Ascending aorta (tissue), 2 donors: Measurements from ENCODE around the gene MBP. TPM values are rescaled to one million over a fixed set of nuclear protein-coding genes. Genes with fewer than 3 reads are reported as not detected.
A peak's percentile ranks its signal among the peaks of the same experiment; 100 is the strongest.

ENCODE experiments used
- DNase-seq, 2 donors: peaks; one replicate each; pipeline ENCODE4 v3.0.0-alpha.2; 2019; ENCODE audit warnings: low spot score in 2 of 2
- H3K27ac ChIP-seq, 2 donors: fragments of 200-600 bp; sonication (generic); one replicate each; pipeline ENCODE4 v1.5.1; 2016 to 2017; ENCODE audit warnings: mild to moderate bottlenecking in 1 of 2
- H3K27me3 ChIP-seq: fragments of 200-600 bp; sonication (generic); one replicate; pipeline ENCODE4 v1.5.1; 2017
- H3K36me3 ChIP-seq, 2 donors: fragments of 200-600 bp; sonication (generic); one replicate each; pipeline ENCODE4 v1.5.1; 2016
- H3K4me1 ChIP-seq, 2 donors: fragments of 200-600 bp; sonication (generic); one replicate each; pipeline ENCODE4 v1.5.1; 2016 to 2017; ENCODE audit warnings: mild to moderate bottlenecking in 1 of 2
- H3K4me3 ChIP-seq, 2 donors: fragments of 200-600 bp; sonication (generic); one replicate each; pipeline ENCODE4 v1.5.1; 2016 to 2017; ENCODE audit warnings: mild to moderate bottlenecking in 1 of 2
- H3K9me3 ChIP-seq, 2 donors: fragments of 200-600 bp; sonication (generic); one replicate each; pipeline ENCODE4 v1.5.1; 2016
- intact Hi-C: fragments of 100-400 bp; cut with DNase I; formaldehyde crosslinking; loops from one replicate; pipeline ENCODE4 v1.15.1; 2023
- total RNA-seq: library from RNA; depleted of rRNA; stranded (reverse); fragments of >200 nt; gene quantifications from one replicate; pipeline ENCODE4 v1.1.0, GENCODE V29; 2016
- TF ChIP-seq, protein P1 (sequence below), 3 experiments: fragments of 200-600 bp in 2 of 3; fragments of 450-650 bp in 1 of 3; sonication (generic) in 2 of 3; IDR thresholded peaks; one replicate each; pipeline ENCODE4 v1.5.1; 2016 to 2019; ENCODE audit warnings: antibody characterized with exemption in 3 of 3, mild to moderate bottlenecking in 1 of 3, moderate library complexity in 1 of 3

The MBP gene
- total RNA-seq, 1 donor from 2014 or later: 8.1 TPM

DNA sequence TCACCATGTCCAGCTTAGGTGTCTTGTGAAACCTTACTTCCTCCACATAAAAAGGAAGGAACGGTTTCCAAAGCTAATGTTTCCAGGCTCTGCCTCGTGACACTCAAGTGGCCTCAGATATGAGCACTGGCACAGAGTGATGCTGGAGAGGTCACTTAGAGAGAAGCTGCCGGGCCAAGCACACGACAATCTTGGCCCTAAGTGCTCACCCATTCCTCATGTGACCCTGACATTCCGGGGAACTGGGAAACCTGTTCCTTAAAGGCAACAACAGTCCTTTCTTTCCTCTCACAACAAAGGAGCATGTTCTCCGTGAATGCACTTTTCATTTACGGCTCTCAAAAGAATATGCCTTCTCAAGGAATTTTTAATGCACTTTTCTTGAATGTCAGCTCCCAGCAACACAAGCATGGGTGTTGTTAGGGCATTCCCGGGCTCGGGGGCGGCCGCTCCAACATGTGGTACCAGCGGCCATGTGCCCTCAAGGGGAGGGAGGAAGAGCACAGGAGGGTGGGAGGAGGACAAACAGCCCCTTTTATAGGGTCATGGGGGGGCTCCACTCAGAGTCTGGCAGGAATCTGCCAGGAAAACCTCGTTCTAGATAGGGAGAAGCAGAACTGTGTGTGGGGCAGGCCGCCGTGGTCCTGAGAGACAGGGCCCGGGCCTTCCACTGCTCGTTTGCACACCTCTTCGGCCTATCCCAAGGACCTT lies 118.6 kb downstream of the MBP start:
- intact Hi-C loops: no loop called here
- peaks cover 15% of the 10 kb centered on the region in 2 donors for H3K36me3 ChIP-seq
- DNase-seq: peak in 1 of 2 donors; percentile 49
- TF ChIP-seq, protein P1, sequence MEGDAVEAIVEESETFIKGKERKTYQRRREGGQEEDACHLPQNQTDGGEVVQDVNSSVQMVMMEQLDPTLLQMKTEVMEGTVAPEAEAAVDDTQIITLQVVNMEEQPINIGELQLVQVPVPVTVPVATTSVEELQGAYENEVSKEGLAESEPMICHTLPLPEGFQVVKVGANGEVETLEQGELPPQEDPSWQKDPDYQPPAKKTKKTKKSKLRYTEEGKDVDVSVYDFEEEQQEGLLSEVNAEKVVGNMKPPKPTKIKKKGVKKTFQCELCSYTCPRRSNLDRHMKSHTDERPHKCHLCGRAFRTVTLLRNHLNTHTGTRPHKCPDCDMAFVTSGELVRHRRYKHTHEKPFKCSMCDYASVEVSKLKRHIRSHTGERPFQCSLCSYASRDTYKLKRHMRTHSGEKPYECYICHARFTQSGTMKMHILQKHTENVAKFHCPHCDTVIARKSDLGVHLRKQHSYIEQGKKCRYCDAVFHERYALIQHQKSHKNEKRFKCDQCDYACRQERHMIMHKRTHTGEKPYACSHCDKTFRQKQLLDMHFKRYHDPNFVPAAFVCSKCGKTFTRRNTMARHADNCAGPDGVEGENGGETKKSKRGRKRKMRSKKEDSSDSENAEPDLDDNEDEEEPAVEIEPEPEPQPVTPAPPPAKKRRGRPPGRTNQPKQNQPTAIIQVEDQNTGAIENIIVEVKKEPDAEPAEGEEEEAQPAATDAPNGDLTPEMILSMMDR (IDR thresholded peaks at IDR 0.05): no peak
- H3K27ac ChIP-seq: peak overlapping the region; percentile 25 to 55
- H3K9me3 ChIP-seq: no peaks in the 10 kb centered on the region
- H3K4me3 ChIP-seq: no peak overlapping the region
- peaks cover 4 to 8% of the 10 kb centered on the region in 2 donors for H3K4me1 ChIP-seq
- H3K27me3 ChIP-seq: no peaks in the 10 kb centered on the region

DNA sequence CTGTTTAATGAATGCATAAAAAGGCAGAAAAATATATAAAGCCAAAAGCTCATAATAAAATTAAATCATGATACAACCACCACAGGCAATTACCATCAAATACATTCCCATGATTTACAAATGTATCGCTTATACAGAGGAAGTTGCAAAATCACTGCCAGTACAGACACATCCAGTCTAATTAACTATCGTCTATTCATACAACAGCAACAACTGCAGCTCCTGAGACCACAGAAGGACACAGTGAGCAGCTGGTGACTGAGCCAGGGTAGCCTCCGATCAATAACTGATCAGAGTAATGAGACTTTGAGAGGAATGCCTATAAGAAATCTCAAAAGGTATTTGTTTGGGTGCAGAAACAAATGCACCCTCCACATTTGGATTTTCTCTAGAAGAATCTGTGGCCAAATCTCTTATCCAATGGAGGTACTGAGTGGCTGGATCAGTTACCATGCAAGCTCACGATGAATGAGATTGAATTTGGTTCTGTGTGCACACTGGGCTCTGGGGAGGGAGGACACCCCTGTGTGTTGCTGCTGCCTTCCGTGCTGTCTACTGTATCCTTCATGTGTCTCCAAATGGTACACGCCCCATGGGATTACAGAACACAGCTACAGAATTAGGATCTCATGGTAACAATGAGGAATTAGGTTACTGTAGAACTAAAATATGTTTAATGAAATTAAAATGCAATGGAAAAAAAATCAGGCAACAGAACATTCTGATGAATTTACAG lies 119.6 kb downstream of the MBP start:
- intact Hi-C loops: no loop called here

DNA sequence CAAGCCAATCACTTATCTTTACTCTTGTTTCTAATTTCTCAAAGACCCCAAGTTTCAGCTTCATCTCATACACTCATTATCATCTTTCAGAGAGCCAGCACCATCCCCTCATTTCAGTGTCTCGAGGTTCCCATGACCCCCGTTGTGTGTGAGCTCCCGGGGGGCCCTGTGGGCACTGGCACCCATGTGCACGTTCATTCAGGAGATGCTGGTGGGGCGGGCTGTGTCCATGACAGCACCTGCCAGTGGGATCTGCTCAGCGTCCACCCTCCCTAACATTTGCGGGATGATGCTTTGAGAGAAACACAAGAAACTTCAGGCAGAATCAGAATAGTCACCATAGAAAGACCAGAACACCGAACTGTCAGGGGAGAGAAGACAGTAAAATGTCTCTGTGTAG lies 120.5 kb downstream of the MBP start:
- no peaks in the 10 kb centered on the region for H3K9me3 ChIP-seq
- peaks cover 15% of the 10 kb centered on the region in 2 donors for H3K36me3 ChIP-seq
- TF ChIP-seq, protein P1 (IDR thresholded peaks at IDR 0.05): no peak
- no peaks in the 10 kb centered on the region for H3K27me3 ChIP-seq
- peaks cover 4 to 8% of the 10 kb centered on the region in 2 donors for H3K4me1 ChIP-seq
- H3K27ac ChIP-seq: no peak overlapping the region
- intact Hi-C loops: no loop called here
- H3K4me3 ChIP-seq: no peak overlapping the region
- no peak for DNase-seq

More for the DNA sequence above, 119.6 kb downstream of the MBP start:
- H3K36me3 ChIP-seq: peaks cover 15% of the 10 kb centered on the region in 2 donors
- TF ChIP-seq, protein P1 (IDR thresholded peaks at IDR 0.05): no peak
- DNase-seq: no peak
- no peaks in the 10 kb centered on the region for H3K9me3 ChIP-seq
- peaks cover 4 to 8% of the 10 kb centered on the region in 2 donors for H3K4me1 ChIP-seq
- H3K27me3 ChIP-seq: no peaks in the 10 kb centered on the region
- H3K4me3 ChIP-seq: no peak overlapping the region
- H3K27ac ChIP-seq: no peak overlapping the region

DNA sequence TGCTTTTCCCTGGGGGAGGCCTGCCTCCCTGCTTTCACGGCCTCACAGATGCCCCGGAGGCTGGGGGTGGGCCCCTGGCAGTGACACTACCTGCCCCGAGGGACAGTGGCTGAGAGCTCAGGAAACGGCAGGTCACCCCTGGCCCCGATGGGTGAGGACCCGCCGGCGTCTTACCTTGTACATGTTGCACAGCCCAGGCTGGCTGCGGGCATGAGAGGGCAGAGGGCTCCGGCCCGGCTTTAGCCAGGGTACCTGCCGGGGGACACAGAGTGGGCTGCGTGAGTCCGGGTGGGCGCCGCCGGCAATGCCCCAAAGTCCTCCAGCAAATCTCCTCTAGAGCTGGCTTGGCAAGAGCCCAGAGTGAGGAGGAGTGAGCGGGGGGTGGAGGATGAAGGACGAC lies 122.9 kb downstream of the MBP start:
- no peaks in the 10 kb centered on the region for H3K27me3 ChIP-seq
- H3K4me1 ChIP-seq: peaks cover 4 to 8% of the 10 kb centered on the region in 2 donors
- TF ChIP-seq, protein P1 (IDR thresholded peaks at IDR 0.05): no peak
- intact Hi-C loops: no loop called here
- DNase-seq: no peak
- H3K36me3 ChIP-seq: peaks cover 7 to 8% of the 10 kb centered on the region in 2 donors
- H3K27ac ChIP-seq: no peak overlapping the region
- H3K4me3 ChIP-seq: no peak overlapping the region
- H3K9me3 ChIP-seq: no peaks in the 10 kb centered on the region

DNA sequence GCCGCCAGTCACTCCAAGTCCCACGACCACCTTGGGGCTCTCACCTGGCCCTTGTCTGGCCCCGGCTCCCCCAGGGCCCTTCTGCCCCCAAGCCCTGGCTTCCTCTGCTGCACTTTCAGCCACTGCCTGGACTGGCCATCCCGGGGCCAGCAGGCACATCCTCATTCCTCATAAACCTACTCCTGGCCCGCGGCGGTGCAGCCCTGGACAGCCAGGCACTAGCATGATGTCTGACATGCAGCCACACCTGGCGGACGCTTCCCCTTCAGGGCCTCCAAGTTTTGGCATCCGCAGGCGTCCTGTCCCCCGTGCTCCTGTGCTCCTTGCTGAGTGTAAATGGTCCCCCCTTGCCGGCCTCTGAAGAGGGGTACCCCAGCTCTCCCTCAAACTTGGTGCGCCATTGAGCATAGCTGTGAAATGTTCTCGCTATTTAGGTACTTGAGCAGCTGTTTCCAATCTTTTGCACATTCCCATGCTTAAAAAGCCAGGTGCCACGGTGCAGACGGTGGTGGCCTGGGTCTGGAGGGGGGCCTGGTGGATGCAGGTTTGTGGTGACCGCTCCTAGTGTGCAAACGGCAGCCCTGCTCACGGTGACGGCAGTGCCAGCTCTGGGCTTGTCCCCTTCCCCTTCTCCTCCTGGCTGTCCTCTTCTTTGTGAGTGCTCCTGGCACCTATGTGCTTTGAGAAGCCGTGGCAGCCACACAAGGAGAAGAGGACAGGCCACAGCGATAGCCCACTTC lies 123.8 kb downstream of the MBP start:
- H3K4me3 ChIP-seq: no peak overlapping the region
- H3K4me1 ChIP-seq: peaks cover 0 to under 1% of the 10 kb centered on the region in 2 donors
- DNase-seq: no peak
- TF ChIP-seq, protein P1 (IDR thresholded peaks at IDR 0.05): no peak
- no peaks in the 10 kb centered on the region for H3K9me3 ChIP-seq
- intact Hi-C loops: no loop called here
- H3K27ac ChIP-seq: no peak overlapping the region
- peaks cover 7 to 8% of the 10 kb centered on the region in 2 donors for H3K36me3 ChIP-seq
- no peaks in the 10 kb centered on the region for H3K27me3 ChIP-seq
